ENCODE measurements around the gene MALSU1. TPM values are rescaled to one million over a fixed set of nuclear protein-coding genes. Genes with fewer than 3 reads are reported as not detected.
A peak's percentile ranks its signal among the peaks of the same experiment; 100 is the strongest.

Gene MALSU1
- total RNA-seq, 4 donors from 2014 or later: 35.7 to 80.2 (median 41.7) TPM

DNA sequence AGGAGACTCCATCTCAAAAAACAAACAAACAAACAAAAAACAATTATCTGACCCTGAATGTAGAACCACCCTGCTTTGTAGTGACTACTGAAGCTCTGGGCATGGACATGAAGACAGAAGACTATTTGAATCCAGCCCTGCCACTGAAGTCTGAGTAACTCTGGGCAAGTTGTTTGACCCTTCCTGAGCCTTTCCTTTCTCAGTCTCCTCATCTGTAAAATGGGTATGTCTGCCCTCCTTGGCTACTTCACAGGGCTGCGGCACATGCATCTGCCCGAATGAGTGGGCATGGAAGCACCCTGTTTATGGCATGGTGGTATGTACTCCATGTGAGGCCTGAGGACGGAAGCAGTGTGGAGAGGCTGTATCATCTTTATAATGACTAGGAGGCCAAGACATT, 22.2 kb upstream of the MALSU1 start:
- no peak overlapping the region for H3K4me3 ChIP-seq
- H3K4me1 ChIP-seq: no peaks in the 10 kb centered on the region
- TF ChIP-seq EP300 (IDR thresholded peaks at IDR 0.05): no peak
- TF ChIP-seq POLR2AphosphoS5 (IDR thresholded peaks at IDR 0.05): no peak
- no peak for TF ChIP-seq CTCF (IDR thresholded peaks at IDR 0.05)
- no peak for TF ChIP-seq POLR2A (IDR thresholded peaks at IDR 0.05)
- H3K27ac ChIP-seq: no peak overlapping the region
- H3K36me3 ChIP-seq: peaks cover 60% of the 10 kb centered on the region
- DNase-seq (ENCODE audit: low spot score in 2 of 2): no peak
- WGBS: 86% methylated on average over 3 of the region's 3 CpGs
- H3K9me3 ChIP-seq: no peaks in the 10 kb centered on the region
- H3K27me3 ChIP-seq: no peaks in the 10 kb centered on the region

DNA sequence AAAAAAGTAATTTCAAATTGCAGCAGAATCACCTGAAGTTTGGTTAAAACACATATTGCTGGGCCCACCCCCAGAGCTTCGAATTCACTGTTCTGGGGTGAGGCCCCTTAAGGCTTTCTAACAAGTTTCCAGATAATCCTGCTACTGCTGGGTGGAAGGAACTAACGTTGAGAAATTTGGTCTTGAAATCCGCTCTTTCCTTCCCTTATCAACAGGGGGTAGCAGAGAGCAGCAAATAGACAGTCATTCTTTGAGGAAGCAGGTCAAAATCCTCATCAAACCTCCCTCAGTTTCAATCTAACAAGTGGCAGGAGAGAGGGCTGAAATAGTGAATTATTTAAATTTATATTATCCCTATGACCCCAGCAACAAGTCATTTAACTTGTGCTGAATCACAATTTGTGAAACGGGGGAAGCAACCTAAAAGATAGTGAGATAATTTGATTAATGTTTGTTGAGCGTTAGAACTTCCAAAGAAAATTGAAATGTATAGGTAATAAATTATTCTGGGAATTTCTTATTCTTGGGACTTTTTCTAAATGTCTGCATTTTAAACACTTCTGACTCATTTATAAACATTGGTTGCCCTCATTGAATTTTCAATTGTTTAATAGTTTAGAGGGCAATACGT, 21.7 kb upstream of the MALSU1 start:
- WGBS: 43% methylated on average over 6 of the region's 6 CpGs
- TF ChIP-seq EP300 (IDR thresholded peaks at IDR 0.05): no peak
- TF ChIP-seq CTCF (IDR thresholded peaks at IDR 0.05): peak; percentile 17 to 62

DNA sequence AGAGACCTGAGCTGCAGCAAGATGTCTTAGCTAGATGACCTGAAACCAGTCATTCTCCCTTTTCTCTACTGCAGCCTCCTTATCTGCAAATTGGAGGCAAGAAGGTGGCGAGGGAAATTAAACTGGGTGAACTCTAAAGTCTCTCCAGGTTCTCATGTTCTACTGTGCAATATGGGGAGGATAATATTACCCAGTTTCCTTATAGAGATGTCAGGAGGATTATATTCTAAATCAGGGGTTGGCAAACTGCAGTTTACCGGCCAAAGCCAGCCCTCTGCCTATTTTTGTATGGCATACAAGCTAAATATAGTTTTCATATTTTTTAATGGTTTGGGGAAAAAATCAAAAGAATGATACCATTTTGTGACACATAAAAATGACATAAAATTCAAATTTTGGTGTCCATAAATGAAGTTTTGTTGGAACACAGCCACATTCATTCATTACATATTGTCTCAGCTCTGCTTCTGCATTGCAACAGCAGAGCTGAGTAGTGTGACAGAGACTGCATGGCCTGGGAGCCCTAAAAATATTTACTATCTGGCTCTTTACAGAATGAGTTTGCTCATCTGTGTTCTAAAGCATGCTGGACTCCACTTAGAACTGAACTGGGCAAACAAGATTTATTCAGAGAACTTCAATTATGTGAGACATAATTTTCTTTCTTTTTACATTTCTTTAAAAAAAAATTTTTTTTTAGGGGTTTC, 19.2 kb upstream of the MALSU1 start:
- H3K4me1 ChIP-seq: no peaks in the 10 kb centered on the region
- peaks cover 34% of the 10 kb centered on the region for H3K36me3 ChIP-seq
- no peaks in the 10 kb centered on the region for H3K9me3 ChIP-seq
- no peak overlapping the region for H3K27ac ChIP-seq
- TF ChIP-seq POLR2AphosphoS5 (IDR thresholded peaks at IDR 0.05) (no peak), POLR2A (IDR thresholded peaks at IDR 0.05) (no peak), CTCF (IDR thresholded peaks at IDR 0.05) (no peak), EP300 (IDR thresholded peaks at IDR 0.05) (no peak)
- WGBS: 91% methylated on average over 2 of the region's 2 CpGs
- no peaks in the 10 kb centered on the region for H3K27me3 ChIP-seq
- H3K4me3 ChIP-seq: no peak overlapping the region
- DNase-seq (ENCODE audit: low spot score in 2 of 2): no peak

More for the DNA sequence above, 21.7 kb upstream of the MALSU1 start:
- H3K27me3 ChIP-seq: no peaks in the 10 kb centered on the region
- no peaks in the 10 kb centered on the region for H3K4me1 ChIP-seq
- H3K27ac ChIP-seq: no peak overlapping the region
- no peak for DNase-seq (ENCODE audit: low spot score in 2 of 2)
- H3K36me3 ChIP-seq: peaks cover 54% of the 10 kb centered on the region
- H3K9me3 ChIP-seq: no peaks in the 10 kb centered on the region
- no peak overlapping the region for H3K4me3 ChIP-seq

GRCh38 chr7:23283086-23283485, 16.1 kb upstream of the MALSU1 start:
- Histone ChIP-seq H3K27ac (no peak overlapping the region), H3K9me3 (no peaks in the 10 kb centered on the region), H3K4me3 (no peak overlapping the region), H3K4me1 (no peaks in the 10 kb centered on the region), H3K27me3 (no peaks in the 10 kb centered on the region), H3K36me3 (peaks cover 12% of the 10 kb centered on the region)
- 96% methylated on average over 4 of the region's 4 CpGs for WGBS
- TF ChIP-seq POLR2AphosphoS5 (IDR thresholded peaks at IDR 0.05) (no peak), POLR2A (IDR thresholded peaks at IDR 0.05) (no peak), CTCF (IDR thresholded peaks at IDR 0.05) (no peak), EP300 (IDR thresholded peaks at IDR 0.05) (no peak)
- no peak for DNase-seq (ENCODE audit: low spot score in 2 of 2)

- Histone ChIP-seq H3K4me1 (no peaks in the 10 kb centered on the region), H3K4me3 (no peak overlapping the region), H3K27me3 (no peaks in the 10 kb centered on the region), H3K27ac (no peak overlapping the region), H3K36me3 (no peaks in the 10 kb centered on the region), H3K9me3 (no peaks in the 10 kb centered on the region)
- no peak for DNase-seq (ENCODE audit: low spot score in 2 of 2)
- WGBS: 96% methylated on average over 2 of the region's 2 CpGs
- no peak for TF ChIP-seq POLR2A (IDR thresholded peaks at IDR 0.05)
- no peak for TF ChIP-seq CTCF (IDR thresholded peaks at IDR 0.05)
- TF ChIP-seq EP300 (IDR thresholded peaks at IDR 0.05): no peak
- no peak for TF ChIP-seq POLR2AphosphoS5 (IDR thresholded peaks at IDR 0.05)
These were observed 14.3 kb upstream of the MALSU1 start for GRCh38 chr7:23284871-23285270.
